Measurements from ENCODE around the gene SELENOO.

DNA sequence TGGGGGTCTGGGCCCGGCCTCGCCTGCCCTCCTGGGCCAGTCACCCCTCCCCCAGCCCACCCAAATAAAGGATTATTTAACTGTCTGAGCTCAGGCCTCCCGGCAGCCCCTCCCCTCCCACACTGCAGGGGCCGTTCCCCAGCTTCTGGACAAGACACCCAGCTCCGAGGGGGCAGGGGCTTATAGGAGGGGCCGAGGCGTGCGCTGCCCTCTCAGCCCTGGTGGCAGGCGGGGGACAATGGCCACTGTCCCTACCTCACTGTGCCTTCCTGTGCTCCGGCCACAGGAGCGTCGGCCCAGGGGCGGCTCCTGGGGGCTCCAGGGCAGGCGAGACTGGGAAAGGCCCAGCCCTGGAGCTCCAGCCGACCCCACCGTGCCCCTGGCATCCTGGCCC, 2.2 kb upstream of the SELENOO start:
- TF ChIP-seq POLR2A (IDR thresholded peaks at IDR 0.05; ENCODE audit: low read length): no peak
- TF ChIP-seq GATA1 (IDR thresholded peaks at IDR 0.05; ENCODE audit: low read depth, low read length): no peak

All from erythroblast (primary cell).